ENCODE results near the gene CLSTN2.

Gene CLSTN2

GRCh38 chr3:140247775-140248174 is 312.8 kb downstream of the CLSTN2 start:
- Histone ChIP-seq H3K4me3 (ENCODE audit: low read length in 2 of 2) (no peak overlapping the region), H3K4ac (ENCODE audit: low read length) (no peak overlapping the region), H3K14ac (ENCODE audit: low read length) (no peak overlapping the region), H4K8ac (ENCODE audit: low read depth, low read length) (no peak overlapping the region), H3K23ac (ENCODE audit: low read depth, low read length, poor library complexity) (no peak overlapping the region), H2BK120ac (ENCODE audit: low read depth, low read length) (no peak overlapping the region), H2AK5ac (ENCODE audit: low read depth, low read length) (no peak overlapping the region), H3K4me1 (ENCODE audit: control insufficient read depth in 2 of 2, insufficient read depth in 1 of 2, low read depth in 1 of 2, low read length in 2 of 2) (peaks cover 4 to 7% of the 10 kb centered on the region in 2 donors), H3K27ac (replicated peaks; ENCODE audit: low read length) (no peak overlapping the region), H2BK12ac (ENCODE audit: low read length) (no peak overlapping the region), H3K4me2 (ENCODE audit: insufficient read depth, low read length, poor library complexity, severe bottlenecking) (no peak overlapping the region), H3K79me1 (ENCODE audit: low read depth, low read length) (no peaks in the 10 kb centered on the region), H3K36me3 (replicated peaks in 1 of 2; ENCODE audit: control insufficient read depth in 2 of 2, insufficient read depth in 2 of 2, low read length in 2 of 2) (no peaks in the 10 kb centered on the region), H3K18ac (ENCODE audit: low read length) (no peak overlapping the region), H3K27me3 (ENCODE audit: control insufficient read depth in 3 of 3, insufficient read depth in 3 of 3, low read depth in 1 of 3, low read length in 3 of 3) (peaks cover 0 to under 1% (median 0%) of the 10 kb centered on the region in 3 experiments), H3K9me3 (replicated peaks in 1 of 2; ENCODE audit: control insufficient read depth in 2 of 2, insufficient read depth in 1 of 2, low read depth in 1 of 2, low read length in 2 of 2) (no peaks in the 10 kb centered on the region), H2AFZ (ENCODE audit: low read length) (no peak overlapping the region), H2BK15ac (ENCODE audit: low read length) (no peak overlapping the region), H3K9ac (ENCODE audit: low read depth, low read length, poor library complexity) (no peak overlapping the region), H2BK5ac (ENCODE audit: low read length) (no peak overlapping the region), H4K91ac (ENCODE audit: low read depth, low read length, poor library complexity) (no peak overlapping the region)
- DNase-seq (ENCODE audit: low spot score) = no peak

GRCh38 chr3:140249188-140249587 is 314.2 kb downstream of the CLSTN2 start:
- Histone ChIP-seq H2AK5ac (ENCODE audit: low read depth, low read length) (no peak overlapping the region), H2AFZ (ENCODE audit: low read length) (no peak overlapping the region), H4K8ac (ENCODE audit: low read depth, low read length) (no peak overlapping the region), H3K4ac (ENCODE audit: low read length) (no peak overlapping the region), H3K9ac (ENCODE audit: low read depth, low read length, poor library complexity) (no peak overlapping the region), H3K4me1 (ENCODE audit: control insufficient read depth in 2 of 2, insufficient read depth in 1 of 2, low read depth in 1 of 2, low read length in 2 of 2) (peaks cover 4 to 5% of the 10 kb centered on the region in 2 donors), H3K4me3 (ENCODE audit: low read length in 2 of 2) (no peak overlapping the region), H3K18ac (ENCODE audit: low read length) (no peak overlapping the region), H3K14ac (ENCODE audit: low read length) (no peak overlapping the region), H3K9me3 (replicated peaks in 1 of 2; ENCODE audit: control insufficient read depth in 2 of 2, insufficient read depth in 1 of 2, low read depth in 1 of 2, low read length in 2 of 2) (no peaks in the 10 kb centered on the region), H2BK120ac (ENCODE audit: low read depth, low read length) (no peak overlapping the region), H3K23ac (ENCODE audit: low read depth, low read length, poor library complexity) (no peak overlapping the region), H2BK12ac (ENCODE audit: low read length) (no peak overlapping the region), H3K27me3 (ENCODE audit: control insufficient read depth in 3 of 3, insufficient read depth in 3 of 3, low read depth in 1 of 3, low read length in 3 of 3) (no peaks in the 10 kb centered on the region), H3K4me2 (ENCODE audit: insufficient read depth, low read length, poor library complexity, severe bottlenecking) (no peak overlapping the region), H3K36me3 (replicated peaks in 1 of 2; ENCODE audit: control insufficient read depth in 2 of 2, insufficient read depth in 2 of 2, low read length in 2 of 2) (no peaks in the 10 kb centered on the region), H4K91ac (ENCODE audit: low read depth, low read length, poor library complexity) (no peak overlapping the region), H3K27ac (replicated peaks; ENCODE audit: low read length) (no peak overlapping the region), H3K79me1 (ENCODE audit: low read depth, low read length) (no peaks in the 10 kb centered on the region), H2BK5ac (ENCODE audit: low read length) (no peak overlapping the region), H2BK15ac (ENCODE audit: low read length) (no peak overlapping the region)
- no CpG with 5 or more reads among the region's 3 CpGs for WGBS, 2 donors (ENCODE audit: extremely low coverage in 2 of 2, insufficient read length in 2 of 2, insufficient replicate concordance in 1 of 2)
- DNase-seq (ENCODE audit: low spot score) = no peak

- Histone ChIP-seq H2AK5ac (ENCODE audit: low read depth, low read length) (no peak overlapping the region), H3K36me3 (replicated peaks in 1 of 2; ENCODE audit: control insufficient read depth in 2 of 2, insufficient read depth in 2 of 2, low read length in 2 of 2) (no peaks in the 10 kb centered on the region), H2BK120ac (ENCODE audit: low read depth, low read length) (no peak overlapping the region), H3K79me1 (ENCODE audit: low read depth, low read length) (no peaks in the 10 kb centered on the region), H3K18ac (ENCODE audit: low read length) (no peak overlapping the region), H3K23ac (ENCODE audit: low read depth, low read length, poor library complexity) (no peak overlapping the region), H3K4ac (ENCODE audit: low read length) (no peak overlapping the region), H3K27me3 (ENCODE audit: control insufficient read depth in 3 of 3, insufficient read depth in 3 of 3, low read depth in 1 of 3, low read length in 3 of 3) (no peaks in the 10 kb centered on the region), H3K9ac (ENCODE audit: low read depth, low read length, poor library complexity) (no peak overlapping the region), H2AFZ (ENCODE audit: low read length) (no peak overlapping the region), H3K4me1 (ENCODE audit: control insufficient read depth in 2 of 2, insufficient read depth in 1 of 2, low read depth in 1 of 2, low read length in 2 of 2) (peaks cover 4 to 5% of the 10 kb centered on the region in 2 donors), H3K9me3 (replicated peaks in 1 of 2; ENCODE audit: control insufficient read depth in 2 of 2, insufficient read depth in 1 of 2, low read depth in 1 of 2, low read length in 2 of 2) (no peaks in the 10 kb centered on the region), H2BK5ac (ENCODE audit: low read length) (no peak overlapping the region), H3K4me2 (ENCODE audit: insufficient read depth, low read length, poor library complexity, severe bottlenecking) (no peak overlapping the region), H3K27ac (replicated peaks; ENCODE audit: low read length) (no peak overlapping the region), H4K91ac (ENCODE audit: low read depth, low read length, poor library complexity) (no peak overlapping the region), H2BK12ac (ENCODE audit: low read length) (no peak overlapping the region), H4K8ac (ENCODE audit: low read depth, low read length) (no peak overlapping the region), H3K4me3 (ENCODE audit: low read length in 2 of 2) (no peak overlapping the region), H2BK15ac (ENCODE audit: low read length) (no peak overlapping the region), H3K14ac (ENCODE audit: low read length) (no peak overlapping the region)
- WGBS, 2 donors (ENCODE audit: extremely low coverage in 2 of 2, insufficient read length in 2 of 2, insufficient replicate concordance in 1 of 2) = no CpG with 5 or more reads among the region's 7 CpGs
- no peak for DNase-seq (ENCODE audit: low spot score)
These were observed 315.2 kb downstream of the CLSTN2 start for GRCh38 chr3:140250010-140250855.

GRCh38 chr3:140250945-140251344 is 316.0 kb downstream of the CLSTN2 start:
- H3K27me3 ChIP-seq (ENCODE audit: control insufficient read depth in 3 of 3, insufficient read depth in 3 of 3, low read depth in 1 of 3, low read length in 3 of 3) = no peaks in the 10 kb centered on the region
- no peak overlapping the region for H3K14ac ChIP-seq (ENCODE audit: low read length)
- H3K4me2 ChIP-seq (ENCODE audit: insufficient read depth, low read length, poor library complexity, severe bottlenecking) = no peak overlapping the region
- H2BK15ac ChIP-seq (ENCODE audit: low read length) = no peak overlapping the region
- H3K79me1 ChIP-seq (ENCODE audit: low read depth, low read length) = no peaks in the 10 kb centered on the region
- no peak overlapping the region for H4K8ac ChIP-seq (ENCODE audit: low read depth, low read length)
- no peaks in the 10 kb centered on the region for H3K9me3 ChIP-seq (replicated peaks in 1 of 2; ENCODE audit: control insufficient read depth in 2 of 2, insufficient read depth in 1 of 2, low read depth in 1 of 2, low read length in 2 of 2)
- H3K36me3 ChIP-seq (replicated peaks in 1 of 2; ENCODE audit: control insufficient read depth in 2 of 2, insufficient read depth in 2 of 2, low read length in 2 of 2) = no peaks in the 10 kb centered on the region
- H2BK120ac ChIP-seq (ENCODE audit: low read depth, low read length) = no peak overlapping the region
- no peak overlapping the region for H4K91ac ChIP-seq (ENCODE audit: low read depth, low read length, poor library complexity)
- H3K18ac ChIP-seq (ENCODE audit: low read length) = no peak overlapping the region
- no peak overlapping the region for H2AFZ ChIP-seq (ENCODE audit: low read length)
- peaks cover 4 to 5% of the 10 kb centered on the region in 2 donors for H3K4me1 ChIP-seq (ENCODE audit: control insufficient read depth in 2 of 2, insufficient read depth in 1 of 2, low read depth in 1 of 2, low read length in 2 of 2)
- no peak overlapping the region for H2BK12ac ChIP-seq (ENCODE audit: low read length)
- DNase-seq (ENCODE audit: low spot score) = no peak
- no peak overlapping the region for H2BK5ac ChIP-seq (ENCODE audit: low read length)
- no peak overlapping the region for H3K4ac ChIP-seq (ENCODE audit: low read length)
- H3K9ac ChIP-seq (ENCODE audit: low read depth, low read length, poor library complexity) = no peak overlapping the region
- no peak overlapping the region for H3K23ac ChIP-seq (ENCODE audit: low read depth, low read length, poor library complexity)
- no peak overlapping the region for H3K27ac ChIP-seq (replicated peaks; ENCODE audit: low read length)
- WGBS, 2 donors (ENCODE audit: extremely low coverage in 2 of 2, insufficient read length in 2 of 2, insufficient replicate concordance in 1 of 2) = no CpG with 5 or more reads among the region's 4 CpGs
- no peak overlapping the region for H3K4me3 ChIP-seq (ENCODE audit: low read length in 2 of 2)
- no peak overlapping the region for H2AK5ac ChIP-seq (ENCODE audit: low read depth, low read length)

All from neuronal stem cell (in vitro differentiated cells).